Activated T-cell treated with anti-CD3 and anti-CD28 coated beads, Interleukin-2, amount 50 U/mL, for 1 hour (primary cell): Measurements from ENCODE around the gene NQO1.
"Not testable (repeated sequence)": the region's sequence is repeated elsewhere in the genome, so short reads cannot be mapped to it uniquely, and the experiment has no call there.

Experiments
- DNase-seq: peaks from one replicate; pipeline ENCODE4 v3.0.0-alpha.2; 2020

The NQO1 gene

GRCh38 chr16:69726313-69727060, at the start of gene NQO1:
TSS of gene NQO1 (minus strand) at chr16:69726560. CDS start at chr16:69726439, 121 bp downstream.
- peak; percentile 80 for DNase-seq

GRCh38 chr16:69775563-69775962, 49.2 kb upstream of the NQO1 start:
- no peak for DNase-seq

GRCh38 chr16:69773260-69773947, 47.0 kb upstream of the NQO1 start:
- no peak for DNase-seq

GRCh38 chr16:69771651-69771967, 45.2 kb upstream of the NQO1 start:
- DNase-seq: no peak

- DNase-seq: no peak
Measured at GRCh38 chr16:69769404-69769803, 43.0 kb upstream of the NQO1 start.

GRCh38 chr16:69768666-69769065, 42.3 kb upstream of the NQO1 start:
- DNase-seq: no peak

- DNase-seq: no peak
Measured at GRCh38 chr16:69767459-69768229, 41.3 kb upstream of the NQO1 start.

- no peak for DNase-seq
Measured at GRCh38 chr16:69763599-69763942, 37.2 kb upstream of the NQO1 start.

- no peak for DNase-seq
Measured at GRCh38 chr16:69762814-69763598, 36.6 kb upstream of the NQO1 start.

- DNase-seq: peak; percentile 83
Measured at GRCh38 chr16:69761983-69762813, 35.8 kb upstream of the NQO1 start, which contains the start of gene WWP2. TSS of gene WWP2 (plus strand) at chr16:69762332. CDS start at chr16:69787011, 24,679 bp downstream.

GRCh38 chr16:69757375-69757774, 31.0 kb upstream of the NQO1 start:
- not testable (repeated sequence) for DNase-seq

- DNase-seq: no peak
Measured at GRCh38 chr16:69756705-69757104, 30.3 kb upstream of the NQO1 start.

GRCh38 chr16:69754469-69755310, 28.3 kb upstream of the NQO1 start, which contains the start of gene NOB1:
TSS of gene NOB1 (minus strand) at chr16:69754926. CDS start at chr16:69754910, 16 bp downstream.
- DNase-seq: peak; percentile 97

- DNase-seq: no peak
Measured at GRCh38 chr16:69754143-69754468, 27.7 kb upstream of the NQO1 start.

GRCh38 chr16:69748694-69749345, 22.5 kb upstream of the NQO1 start:
- DNase-seq: no peak

- DNase-seq: no peak
Measured at GRCh38 chr16:69747115-69747514, 20.8 kb upstream of the NQO1 start.

GRCh38 chr16:69745959-69746358, 19.6 kb upstream of the NQO1 start:
- no peak for DNase-seq

- no peak for DNase-seq
Measured at GRCh38 chr16:69745232-69745612, 18.9 kb upstream of the NQO1 start.

GRCh38 chr16:69744363-69745231, 18.2 kb upstream of the NQO1 start:
- DNase-seq: no peak
